DMS79 (cell line): ENCODE results near the gene KLF12.
A peak's percentile ranks its signal among the peaks of the same experiment; 100 is the strongest.

Experiments used
- DNase-seq: peaks from one replicate; lab custom pipeline; 2025; lab: John Stamatoyannopoulos, UW

KLF12 gene

GRCh38 chr13:74134221-74134776 lies at the start of gene KLF12:
Gene KLF12, minus strand, starts transcription at chr13:74134404.
- peak; percentile 83 for DNase-seq

GRCh38 chr13:74182491-74182890 lies 48.3 kb upstream of the KLF12 start:
- no peak for DNase-seq

- no peak for DNase-seq
Observed at GRCh38 chr13:74174810-74175209, 40.6 kb upstream of the KLF12 start.

- no peak for DNase-seq
Observed at GRCh38 chr13:74173822-74174221, 39.6 kb upstream of the KLF12 start.

GRCh38 chr13:74171641-74172040 lies 37.4 kb upstream of the KLF12 start:
- DNase-seq: no peak

GRCh38 chr13:74169676-74170075 lies 35.5 kb upstream of the KLF12 start:
- no peak for DNase-seq

GRCh38 chr13:74168263-74168675 lies 34.1 kb upstream of the KLF12 start:
- no peak for DNase-seq

GRCh38 chr13:74166261-74167004 lies 32.2 kb upstream of the KLF12 start:
- no peak for DNase-seq

- no peak for DNase-seq
Observed at GRCh38 chr13:74162782-74163181, 28.6 kb upstream of the KLF12 start.

- no peak for DNase-seq
Observed at GRCh38 chr13:74162135-74162534, 27.9 kb upstream of the KLF12 start.

GRCh38 chr13:74158571-74159352 lies 24.6 kb upstream of the KLF12 start:
- no peak for DNase-seq

- DNase-seq: no peak
Observed at GRCh38 chr13:74158028-74158427, 23.8 kb upstream of the KLF12 start.

- DNase-seq: no peak
Observed at GRCh38 chr13:74154981-74155380, 20.8 kb upstream of the KLF12 start.

- DNase-seq: no peak
Observed at GRCh38 chr13:74153316-74153715, 19.1 kb upstream of the KLF12 start.

GRCh38 chr13:74151859-74152258 lies 17.7 kb upstream of the KLF12 start:
- DNase-seq: no peak

GRCh38 chr13:74148352-74148751 lies 14.1 kb upstream of the KLF12 start:
- DNase-seq: no peak

- DNase-seq: no peak
Observed at GRCh38 chr13:74145249-74145975, 11.2 kb upstream of the KLF12 start.

GRCh38 chr13:74144269-74144668 lies 10.1 kb upstream of the KLF12 start:
- DNase-seq: no peak

- DNase-seq: no peak
Observed at GRCh38 chr13:74142257-74142656, 8.1 kb upstream of the KLF12 start.

GRCh38 chr13:74138241-74138640 lies 4.0 kb upstream of the KLF12 start:
- DNase-seq: no peak

GRCh38 chr13:74136084-74136658 lies 2.0 kb upstream of the KLF12 start:
- DNase-seq: no peak
